ENCODE measurements around the gene MYO18B.

- TF ChIP-seq CTCF (IDR thresholded peaks at IDR 0.05; ENCODE audit: insufficient read depth, low read length), result no peak
- TF ChIP-seq REST (IDR thresholded peaks at IDR 0.05; ENCODE audit: insufficient replicate concordance, low read depth), result no peak
Observed at GRCh38 chr22:25990940-25991339, 249.0 kb downstream of the MYO18B start.
